ENCODE data around the gene SEMA3E. TPM values are rescaled to one million over a fixed set of nuclear protein-coding genes. Genes with fewer than 3 reads are reported as not detected.

Gene SEMA3E
- total RNA-seq, result 0.49 and 0.97 TPM in 2 replicates

GRCh38 chr7:83648464-83649241, at the start of gene SEMA3E:
Gene SEMA3E (minus strand): TSS chr7:83649139.

Small RNAs within 50 kb of the gene (small RNA-seq; reads per million reads assigned to genes)
- not detected for gene AC079987.1
